Endodermal cell (in vitro differentiated cells): ENCODE measurements around the gene SUPT6H. TPM values are rescaled to one million over a fixed set of nuclear protein-coding genes. Genes with fewer than 3 reads are reported as not detected.
A peak's percentile ranks its signal among the peaks of the same experiment; 100 is the strongest.

Experiments
- DNase-seq: peaks from one replicate; pipeline ENCODE4 v3.0.0-alpha.2; 2017
- H3K27ac ChIP-seq: 2 replicates; pipeline ENCODE4 v1.5.1; 2013; ENCODE audit warnings: mild to moderate bottlenecking, low read depth, low read length, moderate library complexity
- H3K27me3 ChIP-seq: 2 replicates; pipeline ENCODE4 v1.6.1; 2013; ENCODE audit warnings: mild to moderate bottlenecking, low read length, moderate library complexity; ENCODE audit not compliant: insufficient read depth, control insufficient read depth, poor library complexity, severe bottlenecking
- H3K36me3 ChIP-seq: 2 replicates; pipeline ENCODE4 v1.7.0; 2013; ENCODE audit warnings: mild to moderate bottlenecking, low read length, moderate library complexity; ENCODE audit not compliant: control insufficient read depth, insufficient read depth
- H3K4me1 ChIP-seq: one replicate; pipeline ENCODE4 v1.7.0; 2013; ENCODE audit warnings: low read length; ENCODE audit not compliant: control insufficient read depth, insufficient read depth
- H3K4me3 ChIP-seq: 2 replicates; pipeline ENCODE4 v1.5.1; 2013; ENCODE audit warnings: mild to moderate bottlenecking, low read length, moderate library complexity
- H3K9ac ChIP-seq: 2 replicates; pipeline ENCODE4 v1.6.1; 2013; ENCODE audit warnings: mild to moderate bottlenecking, low read length, moderate library complexity; ENCODE audit not compliant: poor library complexity, severe bottlenecking; ENCODE audit errors: extremely low read depth
- H3K9me3 ChIP-seq: 2 replicates; pipeline ENCODE4 v1.6.1; 2013; ENCODE audit warnings: mild to moderate bottlenecking, low read length, moderate library complexity; ENCODE audit not compliant: control insufficient read depth
- H3K27ac Mint-ChIP-seq: 2 replicates; pipeline ENCODE4 v1.8.0; 2020; ENCODE audit warnings: mixed read lengths
- H3K27me3 Mint-ChIP-seq: 2 replicates; pipeline ENCODE4 v1.8.0; 2021; ENCODE audit warnings: mild to moderate bottlenecking, mixed read lengths; ENCODE audit not compliant: insufficient read depth
- H3K36me3 Mint-ChIP-seq: 2 replicates; pipeline ENCODE4 v1.8.0; 2020; ENCODE audit warnings: low read depth, mixed read lengths
- H3K4me1 Mint-ChIP-seq: 2 replicates; pipeline ENCODE4 v1.8.0; 2020; ENCODE audit warnings: mixed read lengths
- H3K4me3 Mint-ChIP-seq: 2 replicates; pipeline ENCODE4 v1.8.0; 2020; ENCODE audit warnings: mild to moderate bottlenecking, moderate library complexity, mixed read lengths
- H3K9me3 Mint-ChIP-seq: 2 replicates; pipeline ENCODE4 v1.8.0; 2020; ENCODE audit warnings: mild to moderate bottlenecking, mixed read lengths
- WGBS, 2 experiments: methylation state at CpG; one replicate each; pipeline versions ENCODE4 v1.1.5 to v1.1.7; 2013; ENCODE audit warnings: missing lambda C conversion rate in 2 of 2, mixed read lengths in 1 of 2; ENCODE audit not compliant: insufficient coverage in 1 of 2, insufficient read length in 1 of 2; 5-methylcytosine and 5-hydroxymethylcytosine counted together
- total RNA-seq, 2 donors: library from RNA; stranded (reverse); fragmentation: NEBNext Ultra II Directional in 1 of 2; extraction: Animal tissue kit (Norgen Biotek cat#: 25700) in 1 of 2; gene quantifications; 2 replicates in 1 of 2; 3 replicates in 1 of 2; pipeline ENCODE4 v1.2.1, GENCODE V29; 2021
- TF ChIP-seq, protein P1 (sequence below): fragments of 200-600 bp; sonication (generic); conservative IDR thresholded peaks from 2 replicates; pipeline ENCODE4 v1.5.0; 2021; ENCODE audit warnings: antibody characterized with exemption, mild to moderate bottlenecking

The SUPT6H gene
- total RNA-seq, 2 donors from 2014 or later: 54.4 to 72.1 TPM

DNA sequence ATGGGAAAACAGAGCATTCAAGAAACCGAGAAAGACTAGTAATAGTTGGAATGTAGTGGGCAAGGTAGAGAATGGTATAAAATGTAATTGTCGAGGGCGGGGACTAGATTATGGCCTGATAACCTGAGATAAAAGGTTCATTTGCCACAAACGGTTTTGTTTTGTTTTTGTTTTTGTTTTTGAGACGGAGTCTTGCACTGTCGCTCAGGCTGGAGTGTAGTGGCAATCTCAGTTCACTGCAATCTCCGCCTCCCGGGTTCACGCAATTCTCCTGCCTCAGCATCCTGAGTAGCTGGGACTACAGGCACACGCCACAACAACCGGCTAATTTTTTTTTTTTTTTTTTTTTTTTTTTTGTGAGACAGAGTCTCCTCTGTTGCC lies 67.9 kb downstream of the SUPT6H start:
- peaks cover 7% of the 10 kb centered on the region for H3K36me3 Mint-ChIP-seq
- no peaks in the 10 kb centered on the region for H3K9me3 ChIP-seq
- H3K9me3 Mint-ChIP-seq: no peaks in the 10 kb centered on the region
- peaks cover 4% of the 10 kb centered on the region for H3K36me3 ChIP-seq
- no peak for DNase-seq
- no peak overlapping the region for H3K4me3 Mint-ChIP-seq
- H3K4me1 Mint-ChIP-seq: peaks cover 12% of the 10 kb centered on the region
- no peaks in the 10 kb centered on the region for H3K27me3 Mint-ChIP-seq
- no peak overlapping the region for H3K9ac ChIP-seq
- peak overlapping the region; percentile 78 for H3K27ac Mint-ChIP-seq
- 90 to 95% methylated on average over 9 of the region's 11 CpGs for WGBS, 2 experiments
- H3K4me1 ChIP-seq: no peaks in the 10 kb centered on the region
- H3K27ac ChIP-seq: no peak overlapping the region
- TF ChIP-seq, protein P1, sequence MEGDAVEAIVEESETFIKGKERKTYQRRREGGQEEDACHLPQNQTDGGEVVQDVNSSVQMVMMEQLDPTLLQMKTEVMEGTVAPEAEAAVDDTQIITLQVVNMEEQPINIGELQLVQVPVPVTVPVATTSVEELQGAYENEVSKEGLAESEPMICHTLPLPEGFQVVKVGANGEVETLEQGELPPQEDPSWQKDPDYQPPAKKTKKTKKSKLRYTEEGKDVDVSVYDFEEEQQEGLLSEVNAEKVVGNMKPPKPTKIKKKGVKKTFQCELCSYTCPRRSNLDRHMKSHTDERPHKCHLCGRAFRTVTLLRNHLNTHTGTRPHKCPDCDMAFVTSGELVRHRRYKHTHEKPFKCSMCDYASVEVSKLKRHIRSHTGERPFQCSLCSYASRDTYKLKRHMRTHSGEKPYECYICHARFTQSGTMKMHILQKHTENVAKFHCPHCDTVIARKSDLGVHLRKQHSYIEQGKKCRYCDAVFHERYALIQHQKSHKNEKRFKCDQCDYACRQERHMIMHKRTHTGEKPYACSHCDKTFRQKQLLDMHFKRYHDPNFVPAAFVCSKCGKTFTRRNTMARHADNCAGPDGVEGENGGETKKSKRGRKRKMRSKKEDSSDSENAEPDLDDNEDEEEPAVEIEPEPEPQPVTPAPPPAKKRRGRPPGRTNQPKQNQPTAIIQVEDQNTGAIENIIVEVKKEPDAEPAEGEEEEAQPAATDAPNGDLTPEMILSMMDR: no peak
- H3K27me3 ChIP-seq: no peaks in the 10 kb centered on the region
- no peak overlapping the region for H3K4me3 ChIP-seq

DNA sequence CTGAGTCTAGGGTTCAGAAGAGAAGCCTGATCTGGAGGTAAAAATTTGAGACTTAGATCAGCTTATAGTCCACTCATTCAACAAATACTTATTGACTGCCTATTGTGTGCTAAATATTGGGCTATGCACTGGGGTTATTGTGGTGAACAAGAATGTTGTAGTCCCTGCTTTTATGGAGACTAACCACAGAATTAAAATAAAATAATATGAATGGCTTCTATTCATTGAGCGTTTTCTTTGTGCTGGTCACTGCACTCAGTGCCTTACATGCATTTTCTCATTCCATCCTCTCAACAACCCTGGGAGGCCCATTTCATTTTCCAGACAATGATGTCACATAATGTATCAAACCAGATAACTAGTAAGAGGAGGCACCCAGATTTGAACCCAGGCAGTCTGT lies 71.3 kb downstream of the SUPT6H start:
- Mint-ChIP-seq H3K27me3 (no peaks in the 10 kb centered on the region), H3K27ac (no peak overlapping the region), H3K36me3 (peaks cover 19% of the 10 kb centered on the region), H3K4me3 (no peak overlapping the region), H3K9me3 (no peaks in the 10 kb centered on the region), H3K4me1 (peaks cover 6% of the 10 kb centered on the region)
- TF ChIP-seq, protein P1: no peak
- H3K4me3 ChIP-seq: no peak overlapping the region
- no peaks in the 10 kb centered on the region for H3K9me3 ChIP-seq
- no peaks in the 10 kb centered on the region for H3K4me1 ChIP-seq
- no peak overlapping the region for H3K27ac ChIP-seq
- no peaks in the 10 kb centered on the region for H3K27me3 ChIP-seq
- WGBS, 2 experiments: 95 to 100% methylated on average over 1 of the region's 1 CpG
- peaks cover 4% of the 10 kb centered on the region for H3K36me3 ChIP-seq
- no peak overlapping the region for H3K9ac ChIP-seq
- no peak for DNase-seq

DNA sequence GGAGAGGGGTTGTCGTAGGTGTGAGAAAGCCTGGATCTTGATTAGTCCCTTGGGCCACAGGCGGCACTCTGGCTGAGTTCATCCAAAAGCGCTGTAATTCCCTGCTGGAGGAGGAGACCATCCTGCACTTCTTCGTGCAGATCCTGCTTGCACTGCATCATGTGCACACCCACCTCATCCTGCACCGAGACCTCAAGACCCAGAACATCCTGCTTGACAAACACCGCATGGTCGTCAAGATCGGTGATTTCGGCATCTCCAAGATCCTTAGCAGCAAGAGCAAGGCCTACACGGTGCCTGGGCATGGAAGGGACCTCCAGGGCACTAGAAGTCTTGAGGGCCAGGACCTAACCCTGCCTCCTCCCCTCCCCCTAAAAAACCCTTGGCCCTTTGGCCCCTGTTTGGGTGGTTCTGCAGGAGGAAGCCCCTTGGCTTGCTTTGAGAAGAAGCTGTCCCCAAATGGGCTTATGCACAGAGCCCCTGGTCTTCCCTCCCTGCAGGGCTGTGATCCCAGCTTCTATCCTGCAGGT lies 72.8 kb downstream of the SUPT6H start:
- Mint-ChIP-seq H3K4me1 (peaks cover 1% of the 10 kb centered on the region), H3K9me3 (no peaks in the 10 kb centered on the region), H3K36me3 (peaks cover 30% of the 10 kb centered on the region), H3K4me3 (no peak overlapping the region), H3K27me3 (no peaks in the 10 kb centered on the region), H3K27ac (no peak overlapping the region)
- Histone ChIP-seq H3K9me3 (no peaks in the 10 kb centered on the region), H3K9ac (no peak overlapping the region), H3K4me1 (no peaks in the 10 kb centered on the region), H3K4me3 (no peak overlapping the region), H3K27me3 (no peaks in the 10 kb centered on the region), H3K36me3 (peaks cover 7% of the 10 kb centered on the region), H3K27ac (no peak overlapping the region)
- TF ChIP-seq, protein P1: no peak
- no peak for DNase-seq
- 91 to 93% methylated on average over 4 to 10 of the region's 10 CpGs for WGBS, 2 experiments
